IPS-18a (cell line): ENCODE data around the gene CCL27.

ENCODE experiments used
- H3K27ac ChIP-seq: one replicate; pipeline ENCODE4 v1.5.1; 2013; ENCODE audit warnings: low read length
- H3K27me3 ChIP-seq: one replicate; pipeline ENCODE4 v1.6.1; 2013; ENCODE audit warnings: mild to moderate bottlenecking, low read length; ENCODE audit not compliant: control insufficient read depth, insufficient read depth
- H3K36me3 ChIP-seq: one replicate; pipeline ENCODE4 v1.6.1; 2013; ENCODE audit warnings: low read depth, low read length; ENCODE audit not compliant: control insufficient read depth
- H3K4me1 ChIP-seq: one replicate; pipeline ENCODE4 v1.6.1; 2013; ENCODE audit warnings: low read depth, low read length; ENCODE audit not compliant: control insufficient read depth
- H3K4me3 ChIP-seq: one replicate; pipeline ENCODE4 v1.5.1; 2013; ENCODE audit warnings: low read length
- H3K9ac ChIP-seq: one replicate; pipeline ENCODE4 v1.6.1; 2013; ENCODE audit warnings: mild to moderate bottlenecking, low read length, moderate library complexity
- H3K9me3 ChIP-seq: one replicate; pipeline ENCODE4 v1.6.1; 2013; ENCODE audit warnings: low read depth, low read length; ENCODE audit not compliant: control insufficient read depth

Gene CCL27, protein sequence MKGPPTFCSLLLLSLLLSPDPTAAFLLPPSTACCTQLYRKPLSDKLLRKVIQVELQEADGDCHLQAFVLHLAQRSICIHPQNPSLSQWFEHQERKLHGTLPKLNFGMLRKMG

DNA sequence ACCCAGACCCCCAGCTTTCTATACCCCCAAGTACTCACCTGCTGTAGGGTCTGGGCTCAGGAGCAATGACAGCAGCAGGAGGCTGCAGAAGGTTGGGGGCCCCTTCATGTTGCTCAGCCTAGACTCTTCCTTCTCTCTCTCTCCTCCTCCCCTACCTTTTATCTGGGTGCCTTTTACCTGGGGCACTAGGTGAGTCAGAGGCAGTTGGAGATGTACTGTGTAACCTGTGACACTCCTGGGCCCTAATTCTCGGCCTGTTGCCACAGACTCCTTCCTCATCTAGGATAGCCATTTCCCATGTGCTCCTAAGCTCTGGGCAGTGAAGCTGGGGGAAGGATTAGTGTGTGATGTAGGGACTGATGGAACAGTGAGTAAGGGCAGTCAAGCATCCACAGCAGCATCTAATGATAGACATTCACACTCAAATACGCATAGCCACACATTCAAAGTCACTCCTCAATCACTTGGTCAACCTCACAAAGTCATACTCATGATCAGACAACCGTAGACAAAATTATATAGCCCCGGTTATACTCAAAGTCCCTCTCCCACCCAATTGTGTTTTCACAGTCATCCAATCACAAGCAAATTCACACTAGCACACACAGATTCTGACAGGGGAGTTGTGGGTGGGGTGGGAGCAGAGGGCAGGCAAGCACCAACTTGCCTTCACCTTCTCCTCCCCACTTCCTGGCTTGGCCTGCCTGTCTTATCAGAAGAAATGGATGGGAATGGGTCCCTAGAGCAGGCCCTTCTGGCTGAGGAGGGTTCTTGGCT, at the start of gene CCL27:
TSS of gene CCL27 (minus strand) at position 132 of the 777 bp plus-strand sequence. CDS start at position 108, 24 bp downstream.
- H3K27ac ChIP-seq, result no peak within 1 kb of the TSS
- no peak within 1 kb of the TSS for H3K9ac ChIP-seq

DNA sequence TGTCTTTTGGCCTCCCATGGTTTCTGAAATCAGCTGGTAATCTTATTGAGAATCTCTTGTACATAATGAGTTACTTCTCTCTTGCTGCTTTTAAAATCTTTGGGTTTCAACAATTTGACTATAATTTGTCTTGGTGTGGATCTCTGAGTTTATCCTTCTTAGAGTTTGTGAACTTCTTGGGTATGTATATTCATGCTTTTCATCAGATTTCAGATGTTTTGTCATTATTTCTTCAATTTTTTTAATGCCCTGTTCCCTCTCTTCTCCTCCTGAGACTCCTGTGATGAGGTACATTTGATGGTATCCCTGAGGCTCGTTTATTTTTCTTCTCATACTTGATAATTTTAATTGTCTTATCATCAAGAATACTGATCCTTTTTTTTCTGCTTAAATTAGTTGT, 49.7 kb upstream of the CCL27 start:
- H3K4me3 ChIP-seq, result no peak overlapping the region
- H3K27me3 ChIP-seq, result no peaks in the 10 kb centered on the region
- no peaks in the 10 kb centered on the region for H3K9me3 ChIP-seq
- H3K27ac ChIP-seq, result no peak overlapping the region
- no peaks in the 10 kb centered on the region for H3K36me3 ChIP-seq
- no peaks in the 10 kb centered on the region for H3K4me1 ChIP-seq
- H3K9ac ChIP-seq, result no peak overlapping the region

More for the DNA sequence above, at the start of gene CCL27:
- Histone ChIP-seq H3K36me3 (no peaks in the 10 kb centered on the region), H3K27me3 (no peaks in the 10 kb centered on the region), H3K4me1 (peaks cover 4% of the 10 kb centered on the region), H3K4me3 (no peak within 1 kb of the TSS), H3K9me3 (no peaks in the 10 kb centered on the region)

DNA sequence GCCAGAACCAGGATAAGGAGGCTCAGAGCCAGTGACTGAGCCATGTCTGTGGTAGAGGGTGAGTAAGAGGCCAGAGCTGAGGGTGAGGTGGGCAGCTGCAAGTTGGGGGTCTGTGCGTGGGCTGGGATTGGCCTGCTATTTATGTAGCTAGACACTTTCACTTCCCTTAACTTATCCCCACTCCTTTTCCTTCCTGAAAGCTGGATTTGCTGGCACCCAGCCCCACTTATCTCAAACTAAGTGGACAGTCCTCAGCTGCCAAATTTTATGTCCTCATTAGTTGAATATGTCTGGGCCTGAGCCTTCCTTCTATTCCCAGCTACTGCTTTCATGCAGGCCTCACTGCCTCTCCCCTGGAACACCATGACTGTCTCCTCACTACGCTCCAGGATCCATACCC, 47.6 kb upstream of the CCL27 start, which contains the start of gene CCL21:
TSS of gene CCL21 (minus strand) at position 114 of the 400 bp plus-strand sequence. CDS start at position 44, 70 bp downstream.
- Histone ChIP-seq H3K36me3 (no peaks in the 10 kb centered on the region), H3K9ac (no peak within 1 kb of the TSS), H3K9me3 (no peaks in the 10 kb centered on the region), H3K4me3 (no peak within 1 kb of the TSS), H3K27me3 (no peaks in the 10 kb centered on the region), H3K27ac (no peak within 1 kb of the TSS), H3K4me1 (no peaks in the 10 kb centered on the region)

DNA sequence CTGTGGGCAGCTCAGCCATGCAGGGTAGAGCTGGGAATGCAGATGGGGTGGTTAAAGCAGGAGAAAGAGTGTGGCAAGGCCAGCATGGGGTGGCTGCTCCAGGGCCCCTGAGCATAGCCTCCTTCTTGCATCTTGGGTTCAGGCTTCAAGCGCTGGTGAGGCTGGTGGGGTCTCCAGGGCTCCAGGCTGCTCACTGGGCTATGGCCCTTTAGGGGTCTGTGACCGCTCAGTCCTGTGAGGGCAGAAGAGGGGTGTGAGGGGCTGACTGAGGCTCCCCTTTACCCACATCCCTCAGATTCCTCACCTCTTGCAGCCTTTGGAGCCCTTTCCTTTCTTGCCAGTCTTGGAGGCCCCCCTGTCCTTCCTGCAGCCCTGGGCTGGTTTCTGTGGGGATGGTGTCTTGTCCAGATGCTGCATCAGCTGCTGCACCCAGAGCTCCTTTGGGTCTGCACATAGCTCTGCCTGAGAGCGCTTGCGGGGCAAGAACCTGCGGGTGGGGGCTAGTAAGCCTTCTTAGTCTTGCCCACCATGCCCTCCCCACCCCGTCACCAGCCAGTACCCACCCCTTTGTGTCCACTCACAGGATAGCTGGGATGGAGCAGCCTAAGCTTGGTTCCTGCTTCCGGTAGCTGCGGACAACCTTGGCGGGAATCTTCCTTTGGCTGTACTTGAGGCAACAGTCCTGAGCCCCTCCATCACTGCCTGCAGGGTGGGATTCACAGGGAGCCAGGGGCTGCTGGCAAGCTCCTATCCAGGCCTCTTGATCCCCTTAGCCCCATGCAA, 46.9 kb upstream of the CCL27 start:
- Histone ChIP-seq H3K9ac (no peak overlapping the region), H3K27ac (no peak overlapping the region), H3K4me3 (no peak overlapping the region), H3K4me1 (no peaks in the 10 kb centered on the region), H3K9me3 (no peaks in the 10 kb centered on the region), H3K36me3 (no peaks in the 10 kb centered on the region), H3K27me3 (no peaks in the 10 kb centered on the region)

DNA sequence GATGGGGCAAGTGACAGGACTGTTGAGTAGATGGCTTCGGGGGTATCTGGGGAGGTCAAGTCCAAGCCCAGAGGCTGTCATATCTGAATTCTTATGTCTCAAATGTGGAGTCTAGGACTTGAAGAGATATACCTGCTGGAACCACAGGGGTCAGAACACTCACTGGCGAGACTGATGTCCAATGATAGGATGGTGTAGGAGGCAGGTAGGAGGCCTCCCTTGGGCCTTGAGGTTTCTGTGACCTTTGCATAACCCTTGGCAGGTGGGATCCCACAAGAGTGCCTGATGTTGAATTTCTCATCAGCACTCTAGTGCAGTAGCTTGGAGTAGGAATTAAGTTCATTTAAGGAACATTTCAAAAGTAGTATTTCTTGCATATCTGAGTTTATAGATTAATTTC, 44.7 kb upstream of the CCL27 start:
- Histone ChIP-seq H3K9me3 (no peaks in the 10 kb centered on the region), H3K36me3 (no peaks in the 10 kb centered on the region)

DNA sequence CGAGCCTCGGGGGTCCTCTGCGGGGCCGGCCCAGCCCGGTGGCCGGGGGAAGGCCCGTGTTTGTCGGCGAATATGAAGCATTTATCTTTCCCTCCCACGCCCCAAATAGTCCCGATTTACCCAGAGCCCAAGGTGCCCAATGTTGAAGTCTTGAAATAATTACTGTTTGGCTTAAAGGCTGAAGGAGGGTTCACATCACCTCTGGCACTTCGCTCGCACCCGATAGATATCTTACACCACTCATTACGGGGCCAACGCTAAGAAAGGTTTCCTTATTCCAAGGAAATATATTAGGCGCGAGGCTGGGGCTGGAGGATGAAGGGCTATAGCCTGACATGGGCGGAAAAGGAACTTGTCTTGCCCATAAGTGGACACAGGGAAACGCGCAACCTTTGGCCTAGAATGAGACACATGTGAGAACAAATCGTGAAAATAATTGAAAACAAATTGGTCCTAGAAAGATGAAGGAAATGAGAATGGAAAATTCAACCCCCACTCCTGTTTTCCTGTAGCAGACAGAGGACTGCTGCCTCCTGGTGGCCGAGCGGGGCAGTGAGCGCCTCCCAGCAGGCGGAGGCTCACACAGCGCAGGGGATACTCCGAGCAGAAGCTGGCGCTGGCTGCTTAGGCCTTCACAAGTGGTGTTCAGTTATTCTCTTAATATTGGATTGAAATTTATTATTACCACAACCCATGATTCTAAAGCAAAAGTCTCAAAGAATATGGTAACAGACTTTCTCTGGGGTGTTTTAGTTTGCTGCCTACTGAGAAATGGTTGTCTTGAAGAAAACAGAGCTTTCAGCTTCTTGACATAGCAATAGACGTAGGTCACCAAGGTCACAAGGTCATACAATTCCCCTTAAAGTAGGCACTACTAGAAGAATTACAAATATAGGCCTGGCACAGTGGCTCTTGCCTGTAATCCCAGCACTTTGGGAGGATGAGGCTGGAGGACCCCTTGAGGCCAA, 39.6 kb upstream of the CCL27 start:
- Histone ChIP-seq H3K4me1 (no peaks in the 10 kb centered on the region), H3K27ac (no peak overlapping the region), H3K9me3 (no peaks in the 10 kb centered on the region), H3K4me3 (peak overlapping the region; percentile 66), H3K36me3 (no peaks in the 10 kb centered on the region), H3K27me3 (peaks cover 30% of the 10 kb centered on the region), H3K9ac (no peak overlapping the region)

More for the DNA sequence above, 44.7 kb upstream of the CCL27 start:
- Histone ChIP-seq H3K27ac (no peak overlapping the region), H3K9ac (no peak overlapping the region), H3K4me3 (no peak overlapping the region), H3K27me3 (no peaks in the 10 kb centered on the region), H3K4me1 (no peaks in the 10 kb centered on the region)

DNA sequence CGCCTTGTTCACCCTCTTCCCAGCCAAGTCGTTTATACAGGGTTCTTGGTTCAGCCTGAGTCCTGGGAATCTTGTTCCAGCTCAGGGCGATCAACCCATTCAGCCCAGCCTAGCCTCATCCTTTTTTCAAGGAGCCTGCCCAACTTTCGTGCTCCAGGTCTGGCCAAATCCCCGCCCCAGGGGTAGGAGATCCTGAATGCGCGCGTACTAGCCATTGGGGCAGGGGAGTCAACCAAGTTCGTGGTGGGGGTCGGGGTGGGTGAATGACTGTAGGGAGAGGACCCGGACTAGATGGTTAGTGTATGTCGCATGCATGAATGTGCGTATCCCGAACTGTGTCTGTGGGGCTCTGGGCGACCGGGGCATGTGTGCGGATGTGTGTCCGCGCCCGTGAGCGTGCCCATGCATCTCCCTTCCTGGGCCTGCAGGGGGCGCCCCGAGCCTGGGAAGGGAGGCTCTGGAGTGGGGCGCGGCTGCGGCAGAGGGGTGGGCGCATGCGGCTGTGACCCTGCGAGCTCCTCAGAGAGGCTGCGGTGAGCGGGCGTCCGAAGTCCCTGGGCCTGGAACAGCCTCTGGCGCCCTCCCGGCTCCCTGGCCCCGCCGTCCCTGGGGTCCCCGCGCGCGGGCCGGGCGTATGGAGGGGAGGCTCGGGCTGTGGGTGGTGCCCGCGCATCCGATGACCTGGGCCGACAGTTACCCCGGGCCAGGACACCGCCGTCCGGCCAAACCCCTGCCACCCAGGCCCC, 38.7 kb upstream of the CCL27 start:
- Histone ChIP-seq H3K36me3 (no peaks in the 10 kb centered on the region), H3K4me3 (peak overlapping the region; percentile 66), H3K9me3 (no peaks in the 10 kb centered on the region), H3K4me1 (no peaks in the 10 kb centered on the region), H3K27ac (no peak overlapping the region), H3K27me3 (peaks cover 30% of the 10 kb centered on the region), H3K9ac (no peak overlapping the region)

DNA sequence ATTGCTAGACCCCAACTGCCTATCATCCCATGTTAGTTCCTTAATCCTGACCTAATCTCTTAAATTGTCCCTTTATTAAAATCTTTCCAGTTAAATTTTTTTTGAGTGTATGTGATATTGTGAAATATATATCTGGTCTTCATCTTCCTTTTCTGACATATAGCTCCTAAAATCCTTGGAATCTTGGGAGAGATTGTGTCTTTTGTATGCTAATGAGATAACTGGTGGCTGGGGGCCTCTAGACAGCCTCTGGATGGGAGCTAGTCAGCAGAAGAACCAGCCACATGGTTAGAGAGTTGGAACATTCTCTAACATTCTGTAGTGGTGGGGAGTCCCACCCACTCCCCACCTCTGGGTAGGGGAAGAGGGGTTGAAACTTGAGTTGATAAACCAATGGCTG, 32.4 kb upstream of the CCL27 start:
- H3K36me3 ChIP-seq, result no peaks in the 10 kb centered on the region
- H3K27me3 ChIP-seq, result peaks cover 8% of the 10 kb centered on the region

DNA sequence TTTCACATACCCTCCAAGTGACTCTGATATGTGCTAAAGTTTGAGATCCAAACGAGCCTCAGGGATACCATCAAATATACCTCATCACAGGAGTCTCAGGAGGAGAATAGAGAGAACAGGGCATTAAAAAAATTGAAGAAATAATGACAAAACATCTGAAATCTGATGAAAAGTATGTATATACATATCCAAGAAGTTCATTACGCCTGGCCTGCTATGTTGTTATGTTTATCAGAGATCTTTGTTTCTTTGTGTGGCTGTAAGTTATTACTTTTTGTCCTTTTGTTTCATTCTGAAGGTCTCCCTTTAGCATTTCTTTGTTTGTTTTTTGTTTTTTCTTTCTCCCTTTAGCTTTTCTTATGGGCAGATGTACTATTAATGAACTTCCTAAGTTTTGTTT, 31.1 kb upstream of the CCL27 start:
- H3K36me3 ChIP-seq, result no peaks in the 10 kb centered on the region

More for the DNA sequence above, 32.4 kb upstream of the CCL27 start:
- H3K4me3 ChIP-seq, result no peak overlapping the region
- H3K27ac ChIP-seq, result no peak overlapping the region
- no peaks in the 10 kb centered on the region for H3K4me1 ChIP-seq
- no peak overlapping the region for H3K9ac ChIP-seq
- no peaks in the 10 kb centered on the region for H3K9me3 ChIP-seq

DNA sequence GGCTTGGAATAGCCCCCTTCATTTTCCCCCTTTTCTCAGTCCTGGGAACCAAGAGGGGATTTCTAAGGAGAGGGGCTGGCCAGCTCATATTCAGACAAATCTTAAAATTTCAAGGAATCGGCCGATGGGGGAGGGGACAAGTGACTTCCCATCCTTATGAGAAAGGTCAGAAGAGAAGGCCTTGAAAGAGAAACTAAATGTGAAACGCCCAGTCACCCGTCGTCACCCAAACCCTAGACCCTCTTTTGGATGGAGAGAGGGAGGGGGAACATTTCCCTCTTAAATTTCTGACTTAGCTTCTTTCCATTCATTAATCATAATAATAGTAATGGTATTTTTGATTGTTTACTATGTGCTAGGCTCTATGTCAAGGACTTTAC, 29.5 kb upstream of the CCL27 start:
- H3K4me1 ChIP-seq, result no peaks in the 10 kb centered on the region
- H3K27ac ChIP-seq, result no peak overlapping the region
- H3K27me3 ChIP-seq, result no peaks in the 10 kb centered on the region
- no peaks in the 10 kb centered on the region for H3K9me3 ChIP-seq
- H3K36me3 ChIP-seq, result no peaks in the 10 kb centered on the region
- no peak overlapping the region for H3K9ac ChIP-seq
- H3K4me3 ChIP-seq, result no peak overlapping the region

More for the DNA sequence above, 31.1 kb upstream of the CCL27 start:
- H3K4me3 ChIP-seq, result no peak overlapping the region
- no peak overlapping the region for H3K27ac ChIP-seq
- H3K27me3 ChIP-seq, result no peaks in the 10 kb centered on the region
- no peak overlapping the region for H3K9ac ChIP-seq
- no peaks in the 10 kb centered on the region for H3K4me1 ChIP-seq
- H3K9me3 ChIP-seq, result no peaks in the 10 kb centered on the region
